Peyer's patch (tissue), 4 donors: ENCODE data around the gene ZNF160. TPM values are rescaled to one million over a fixed set of nuclear protein-coding genes. Genes with fewer than 3 reads are reported as not detected.
A peak's percentile ranks its signal among the peaks of the same experiment; 100 is the strongest.
"Not testable (repeated sequence)": the region's sequence is repeated elsewhere in the genome, so short reads cannot be mapped to it uniquely, and the experiment has no call there.

Experiments used
- DNase-seq, 3 donors: peaks; one replicate each; pipeline ENCODE4 v3.0.0-alpha.2; 2017 to 2019
- H3K27ac ChIP-seq, 4 donors: fragments of 200-600 bp; sonication (generic); one replicate each; pipeline ENCODE4 v1.5.1; 2016 to 2019
- H3K27me3 ChIP-seq, 2 donors: fragments of 200-600 bp; sonication (generic); one replicate each; pipeline ENCODE4 v1.5.1; 2019
- H3K36me3 ChIP-seq, 3 donors: fragments of 200-600 bp; sonication (generic); one replicate each; pipeline ENCODE4 v1.5.1; 2016 to 2019
- H3K4me1 ChIP-seq, 4 donors: fragments of 200-600 bp; sonication (generic); one replicate each; pipeline ENCODE4 v1.5.1; 2016 to 2019
- H3K4me3 ChIP-seq, 4 donors: fragments of 200-600 bp; sonication (generic); 1 replicate in 3 of 4; 2 replicates in 1 of 4; pipeline ENCODE4 v1.5.1; 2016 to 2019; ENCODE audit warnings: mild to moderate bottlenecking in 1 of 4
- H3K9me3 ChIP-seq, 4 donors: fragments of 200-600 bp; sonication (generic); one replicate each; pipeline ENCODE4 v1.5.1; 2016 to 2019; ENCODE audit warnings: mild to moderate bottlenecking in 1 of 4
- CTCF ChIP-seq, 6 experiments: fragments of 450-650 bp in 4 of 6; fragments of 200-600 bp in 2 of 6; sonication (generic) in 1 of 6; IDR thresholded peaks; one replicate each; pipeline ENCODE4 v1.5.1; 2017 to 2019; ENCODE audit warnings: antibody characterized with exemption in 6 of 6, mild to moderate bottlenecking in 3 of 6, moderate library complexity in 1 of 6
- POLR2A ChIP-seq, 2 donors: fragments of 450-650 bp; IDR thresholded peaks; one replicate each; pipeline ENCODE4 v1.5.1; 2017; ENCODE audit warnings: antibody characterized with exemption in 2 of 2, mild to moderate bottlenecking in 2 of 2, moderate library complexity in 2 of 2
- total RNA-seq, 4 donors: library from RNA; depleted of rRNA; stranded (reverse); fragments of >200 nt; gene quantifications; one replicate each; pipeline ENCODE4 v1.1.0, GENCODE V29; 2016

Gene ZNF160
- total RNA-seq, 4 donors from 2014 or later, result 37.3 to 93.2 (median 64.7) TPM

DNA sequence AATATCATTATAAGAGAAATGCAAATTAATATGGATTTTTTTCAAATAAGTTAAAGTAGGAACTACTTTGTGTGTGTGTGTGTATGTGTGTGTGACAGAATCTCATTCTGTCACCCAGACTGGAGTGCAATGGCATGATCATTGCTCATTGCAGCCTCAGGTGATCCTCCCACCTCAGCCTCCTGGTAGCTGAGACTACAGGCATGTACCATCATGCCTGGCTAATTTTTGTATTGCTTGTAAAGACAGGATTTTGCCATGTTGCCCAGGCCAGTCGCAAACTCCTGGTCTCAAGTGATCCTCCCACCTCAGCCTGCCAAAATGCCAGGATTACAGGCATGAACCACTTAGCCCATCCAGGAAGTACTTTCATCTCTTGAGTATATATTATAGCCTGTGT is 61.9 kb downstream of the ZNF160 start:
- Histone ChIP-seq H3K4me1 (no peaks in the 10 kb centered on the region), H3K36me3 (no peaks in the 10 kb centered on the region), H3K27ac (no peak overlapping the region), H3K27me3 (no peaks in the 10 kb centered on the region), H3K9me3 (peaks cover 0 to 39% (median 8%) of the 10 kb centered on the region in 4 donors), H3K4me3 (no peak overlapping the region)
- DNase-seq, result no peak
- no peak for TF ChIP-seq CTCF (IDR thresholded peaks at IDR 0.05)
- no peak for TF ChIP-seq POLR2A (IDR thresholded peaks at IDR 0.05)

DNA sequence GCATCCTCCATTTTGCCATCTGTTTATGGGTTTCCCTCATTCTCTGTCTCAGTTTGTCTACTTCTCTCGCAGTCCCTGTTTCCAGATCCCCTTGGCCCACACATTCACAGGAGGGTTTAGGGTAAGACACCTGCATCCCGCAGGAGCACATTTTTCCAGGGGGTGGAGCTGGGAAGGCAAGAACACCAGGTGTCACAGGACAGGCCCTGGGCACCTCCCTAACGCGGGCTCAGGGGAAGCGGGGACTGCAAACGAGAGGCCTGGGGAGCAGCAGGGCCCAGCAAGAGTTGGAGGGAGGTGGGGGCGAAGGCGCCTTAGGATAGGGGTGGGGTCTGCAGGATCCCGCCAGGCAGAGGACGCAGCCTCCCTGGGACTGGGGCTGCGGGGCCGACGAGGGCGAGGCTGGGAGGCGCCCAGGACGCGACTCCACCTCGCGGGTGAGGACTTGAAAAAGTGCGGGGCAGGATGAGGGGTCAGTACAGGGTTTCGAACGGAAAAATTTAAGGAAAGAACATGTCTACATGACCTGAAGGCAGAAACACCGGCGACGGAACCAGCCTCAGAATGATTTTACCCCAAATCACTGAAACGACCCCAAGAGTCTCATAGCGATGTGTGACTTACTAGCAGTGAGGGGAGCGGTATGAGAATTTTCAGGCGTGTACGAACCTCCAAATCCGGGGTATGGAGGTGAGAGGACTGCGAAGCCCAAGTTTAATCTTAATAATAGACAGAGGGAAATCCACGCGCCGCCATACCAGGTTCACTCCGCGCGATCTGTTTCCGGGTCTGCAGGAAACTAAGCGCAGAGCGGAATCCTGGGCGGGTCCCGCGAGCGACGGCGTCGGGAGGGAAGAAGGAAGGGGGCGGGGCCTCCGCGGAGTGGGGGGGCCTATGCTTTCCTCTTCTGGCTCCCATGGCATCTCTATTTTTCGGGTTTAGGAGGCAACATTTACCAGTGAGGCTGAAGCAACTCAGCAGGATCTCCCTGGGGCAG is 65.8 kb downstream of the ZNF160 start:
- DNase-seq, result no peak
- no peaks in the 10 kb centered on the region for H3K4me1 ChIP-seq
- H3K27me3 ChIP-seq, result no peaks in the 10 kb centered on the region
- TF ChIP-seq POLR2A (IDR thresholded peaks at IDR 0.05) (no peak), CTCF (IDR thresholded peaks at IDR 0.05) (no peak)
- no peak overlapping the region for H3K27ac ChIP-seq
- no peaks in the 10 kb centered on the region for H3K36me3 ChIP-seq
- H3K4me3 ChIP-seq, result no peak overlapping the region
- peaks cover 0 to 24% (median 9%) of the 10 kb centered on the region in 4 donors for H3K9me3 ChIP-seq

DNA sequence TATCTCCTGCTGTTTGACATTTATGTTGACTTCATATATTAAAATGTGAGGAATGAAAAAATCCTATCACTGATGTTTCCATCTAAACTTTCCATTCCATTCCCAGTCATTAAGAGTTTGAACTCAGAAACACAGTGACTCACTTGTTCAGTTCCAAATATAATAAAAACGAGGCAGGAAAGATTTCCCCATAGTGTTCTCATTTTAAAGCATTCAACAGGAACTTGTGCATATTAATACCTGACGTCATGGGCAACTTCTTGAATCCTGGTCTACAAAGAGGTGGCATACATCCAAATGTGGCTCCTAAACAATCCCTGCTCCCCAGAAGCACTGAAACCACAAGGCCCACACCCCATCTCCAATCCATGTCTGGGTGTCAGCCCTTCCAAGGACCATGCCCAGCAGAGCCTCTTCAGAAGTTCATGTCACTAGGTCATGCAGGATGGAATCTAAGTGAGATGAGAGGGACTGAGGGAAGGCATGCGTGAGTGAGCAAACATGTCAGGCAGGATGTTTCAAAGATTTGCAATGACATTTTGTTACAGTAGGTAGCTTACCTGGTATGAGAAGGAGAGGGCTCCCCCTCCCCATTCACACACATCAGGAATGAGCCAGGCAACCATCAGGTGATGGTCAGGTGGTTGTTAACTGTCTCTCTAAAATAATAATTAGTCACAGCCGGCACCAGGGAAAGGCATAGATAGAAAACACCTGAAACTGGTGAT is 68.1 kb downstream of the ZNF160 start:
- Histone ChIP-seq H3K4me3 (no peak overlapping the region), H3K4me1 (no peaks in the 10 kb centered on the region), H3K36me3 (no peaks in the 10 kb centered on the region), H3K27ac (no peak overlapping the region), H3K9me3 (peaks cover 0 to 24% (median 9%) of the 10 kb centered on the region in 4 donors), H3K27me3 (no peaks in the 10 kb centered on the region)
- no peak for TF ChIP-seq CTCF (IDR thresholded peaks at IDR 0.05)
- TF ChIP-seq POLR2A (IDR thresholded peaks at IDR 0.05), result no peak
- no peak for DNase-seq

DNA sequence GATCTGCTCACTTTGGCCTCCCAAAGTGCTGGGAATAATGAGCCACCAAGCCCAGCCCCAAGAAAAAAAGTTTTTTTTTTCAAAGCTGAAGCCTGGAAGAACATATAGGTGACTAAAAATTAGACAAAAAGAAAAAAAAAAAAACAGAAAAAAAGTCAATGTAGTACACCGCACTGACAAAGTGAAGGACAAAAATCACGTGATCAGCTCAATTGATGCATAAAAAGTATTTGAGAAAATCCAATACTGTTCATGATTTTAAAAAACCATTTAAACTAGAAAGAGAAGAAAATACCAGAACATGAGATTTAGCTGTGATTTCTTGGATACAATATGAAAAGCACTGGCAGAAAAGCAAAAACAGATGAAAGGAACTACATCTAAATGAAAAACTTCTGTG is 69.2 kb downstream of the ZNF160 start:
- H3K9me3 ChIP-seq, result peaks cover 0 to 21% (median 9%) of the 10 kb centered on the region in 4 donors
- no peaks in the 10 kb centered on the region for H3K36me3 ChIP-seq
- TF ChIP-seq CTCF (IDR thresholded peaks at IDR 0.05) (no peak), POLR2A (IDR thresholded peaks at IDR 0.05) (no peak)
- DNase-seq, result no peak
- no peaks in the 10 kb centered on the region for H3K27me3 ChIP-seq
- no peaks in the 10 kb centered on the region for H3K4me1 ChIP-seq
- H3K4me3 ChIP-seq, result no peak overlapping the region
- H3K27ac ChIP-seq, result no peak overlapping the region

DNA sequence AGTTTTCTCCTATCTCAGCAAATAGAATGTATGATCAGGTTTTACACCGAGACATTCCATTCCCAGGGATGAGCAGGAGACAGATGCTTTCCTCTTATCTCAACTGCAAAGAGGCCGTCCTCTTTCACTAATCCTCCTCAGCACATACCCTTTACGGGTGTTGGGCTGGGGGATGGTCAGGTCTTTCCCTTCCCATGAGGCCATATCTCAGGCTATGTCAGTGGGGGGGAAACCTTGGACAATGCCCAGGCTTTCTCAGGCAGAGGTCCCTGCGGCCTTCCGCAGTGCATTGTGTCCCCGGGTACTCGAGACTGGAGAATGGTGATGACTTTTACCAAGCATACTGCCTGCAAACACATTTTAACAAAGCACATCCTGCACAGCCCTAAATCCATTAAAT is 74.9 kb downstream of the ZNF160 start:
- DNase-seq, H3K4me3 ChIP-seq, H3K9me3 ChIP-seq, H3K27me3 ChIP-seq, H3K27ac ChIP-seq, H3K36me3 ChIP-seq, H3K4me1 ChIP-seq: not testable (repeated sequence)

- Histone ChIP-seq H3K27me3 (no peaks in the 10 kb centered on the region), H3K4me1 (no peaks in the 10 kb centered on the region), H3K36me3 (no peaks in the 10 kb centered on the region), H3K4me3 (no peak overlapping the region), H3K9me3 (peaks cover 0 to 16% (median 5%) of the 10 kb centered on the region in 4 donors), H3K27ac (no peak overlapping the region)
- no peak for TF ChIP-seq CTCF (IDR thresholded peaks at IDR 0.05)
- no peak for TF ChIP-seq POLR2A (IDR thresholded peaks at IDR 0.05)
- DNase-seq, result peak in 1 of 3 donors; percentile 46
These were observed 83.5 kb downstream of the ZNF160 start for GRCh38 chr19:53019684-53020083.
